Measurements from ENCODE around the gene SPRR5. TPM values are rescaled to one million over a fixed set of nuclear protein-coding genes. Genes with fewer than 3 reads are reported as not detected.

SPRR5 gene
- total RNA-seq, 1 donor from 2014 or later = not detected

- Histone ChIP-seq H3K27me3 (peaks cover 1% of the 10 kb centered on the region), H3K27ac (no peak overlapping the region), H3K4me1 (no peaks in the 10 kb centered on the region), H3K9me3 (no peaks in the 10 kb centered on the region), H3K4me3 (no peak overlapping the region), H3K36me3 (no peaks in the 10 kb centered on the region)
- intact Hi-C loops (cut with DNase I) = no loop called here
- no peak for DNase-seq (ENCODE audit: low spot score in 2 of 2)
- no peak for TF ChIP-seq CTCF (IDR thresholded peaks at IDR 0.05)
Measured at GRCh38 chr1:152904688-152905440, 42.1 kb upstream of the SPRR5 start.

- no peak overlapping the region for H3K27ac ChIP-seq
- H3K9me3 ChIP-seq = no peaks in the 10 kb centered on the region
- peaks cover 3% of the 10 kb centered on the region for H3K27me3 ChIP-seq
- no peaks in the 10 kb centered on the region for H3K36me3 ChIP-seq
- no peak overlapping the region for H3K4me3 ChIP-seq
- H3K4me1 ChIP-seq = no peaks in the 10 kb centered on the region
- no peak for TF ChIP-seq CTCF (IDR thresholded peaks at IDR 0.05)
- no peak for DNase-seq (ENCODE audit: low spot score in 2 of 2)
- intact Hi-C loops (cut with DNase I) = no loop called here
Measured at GRCh38 chr1:152906023-152906565, 40.9 kb upstream of the SPRR5 start.

- no peak for DNase-seq (ENCODE audit: low spot score in 2 of 2)
- Histone ChIP-seq H3K9me3 (no peaks in the 10 kb centered on the region), H3K4me1 (no peaks in the 10 kb centered on the region), H3K36me3 (no peaks in the 10 kb centered on the region), H3K27me3 (peaks cover 3% of the 10 kb centered on the region), H3K4me3 (no peak within 1 kb of the TSS), H3K27ac (no peak within 1 kb of the TSS)
- intact Hi-C loops (cut with DNase I) = no loop called here
- no peak for TF ChIP-seq CTCF (IDR thresholded peaks at IDR 0.05)
Measured at GRCh38 chr1:152907686-152908601, 39.1 kb upstream of the SPRR5 start, which contains the start of gene IVL. TSS of gene IVL (plus strand) at chr1:152908546. CDS start at chr1:152909798, 1,252 bp downstream.

DNA sequence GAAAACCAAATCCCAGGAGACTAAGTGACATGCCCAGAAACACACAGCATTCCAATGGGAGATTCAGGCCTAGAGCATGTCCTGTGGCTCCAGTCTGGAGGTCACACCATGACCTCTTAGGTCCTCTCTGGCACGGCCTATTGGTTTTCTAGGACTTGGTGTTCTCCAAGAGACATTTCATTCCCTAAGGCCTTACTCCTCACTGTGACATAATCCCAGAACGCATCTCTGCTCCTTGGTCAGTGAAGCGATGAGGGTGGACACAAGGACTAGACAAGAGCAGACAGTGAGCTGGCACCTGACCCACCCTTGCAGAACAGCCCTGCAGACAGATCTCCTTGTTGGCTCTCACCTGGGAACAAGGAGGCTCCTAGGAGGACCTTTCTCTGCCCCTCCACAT, 37.8 kb upstream of the SPRR5 start:
- peaks cover 3% of the 10 kb centered on the region for H3K27me3 ChIP-seq
- H3K9me3 ChIP-seq = no peaks in the 10 kb centered on the region
- H3K4me1 ChIP-seq = no peaks in the 10 kb centered on the region
- intact Hi-C loops (cut with DNase I) = no loop called here
- no peak for TF ChIP-seq CTCF (IDR thresholded peaks at IDR 0.05)
- H3K4me3 ChIP-seq = no peak overlapping the region
- no peaks in the 10 kb centered on the region for H3K36me3 ChIP-seq
- no peak for DNase-seq (ENCODE audit: low spot score in 2 of 2)
- no peak overlapping the region for H3K27ac ChIP-seq

DNA sequence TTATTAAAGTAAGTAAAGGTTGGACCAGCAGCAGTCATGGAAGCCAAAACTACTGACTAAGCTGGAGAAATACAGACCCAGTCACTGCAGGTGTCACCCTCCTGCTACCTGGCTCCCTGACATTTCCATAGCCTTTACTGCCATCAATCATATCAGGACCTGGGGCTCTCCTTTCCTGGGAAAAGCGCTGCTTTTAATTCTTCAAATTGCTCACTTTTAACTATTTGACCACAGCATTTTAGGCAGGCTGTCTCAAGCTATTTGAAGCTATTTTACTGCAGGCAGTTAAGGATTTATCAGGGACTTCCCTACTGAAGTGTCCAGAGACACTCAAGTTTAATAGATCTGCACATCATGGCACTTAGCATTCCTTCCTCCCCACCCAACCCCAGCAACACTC, 34.5 kb upstream of the SPRR5 start:
- no peak overlapping the region for H3K27ac ChIP-seq
- TF ChIP-seq CTCF (IDR thresholded peaks at IDR 0.05) = no peak
- no peaks in the 10 kb centered on the region for H3K36me3 ChIP-seq
- H3K9me3 ChIP-seq = no peaks in the 10 kb centered on the region
- peaks cover 3% of the 10 kb centered on the region for H3K27me3 ChIP-seq
- no peak overlapping the region for H3K4me3 ChIP-seq
- intact Hi-C loops (cut with DNase I) = no loop called here
- DNase-seq (ENCODE audit: low spot score in 2 of 2) = no peak
- no peaks in the 10 kb centered on the region for H3K4me1 ChIP-seq

Data from ascending aorta (tissue), 2 donors.